Fibroblast of lung (primary cell): ENCODE measurements around the gene MAP1LC3A. TPM values are rescaled to one million over a fixed set of nuclear protein-coding genes. Genes with fewer than 3 reads are reported as not detected.

Experiments used
- DNase-seq, 2 donors: peaks; one replicate each; pipeline versions ENCODE4 v3.0.0 to v3.0.0-alpha.2; 2010; ENCODE audit warnings: low read depth in 2 of 2
- H2AFZ ChIP-seq: 2 replicates; pipeline ENCODE4 v1.5.1; 2012; ENCODE audit warnings: low read length, control low read depth, inconsistent platforms
- H3K27ac ChIP-seq: 2 replicates; pipeline ENCODE4 v1.5.1; 2011; ENCODE audit warnings: low read length, control low read depth; ENCODE audit not compliant: insufficient read depth
- H3K27me3 ChIP-seq: 2 replicates; pipeline ENCODE4 v1.5.1; 2011; ENCODE audit warnings: mild to moderate bottlenecking, low read length; ENCODE audit not compliant: control insufficient read depth, insufficient read depth
- H3K36me3 ChIP-seq: 2 replicates; pipeline ENCODE4 v1.5.1; 2011; ENCODE audit warnings: low read length; ENCODE audit not compliant: control insufficient read depth, insufficient read depth
- H3K4me1 ChIP-seq: 2 replicates; pipeline ENCODE4 v1.5.1; 2011; ENCODE audit warnings: low read length; ENCODE audit not compliant: control insufficient read depth, insufficient read depth; ENCODE audit errors: extremely low read depth
- H3K4me2 ChIP-seq: 2 replicates; pipeline ENCODE4 v1.5.1; 2011; ENCODE audit warnings: low read length, control low read depth; ENCODE audit not compliant: insufficient read depth; ENCODE audit errors: extremely low read depth
- H3K4me3 ChIP-seq, 4 experiments: fragments of 200-600 bp in 1 of 4; sonication (generic) in 1 of 4; replicated peaks in 1 of 4; 2 replicates each; pipeline ENCODE4 v1.5.1; 2011 to 2016; ENCODE audit warnings: low read length in 4 of 4, low read depth in 3 of 4, mild to moderate bottlenecking in 3 of 4, control low read depth in 2 of 4, inconsistent platforms in 1 of 4, mixed read lengths in 1 of 4; ENCODE audit not compliant: insufficient read depth in 1 of 4; ENCODE audit errors: control extremely low read depth in 1 of 4
- H3K79me2 ChIP-seq: 2 replicates; pipeline ENCODE4 v1.5.1; 2012; ENCODE audit warnings: mild to moderate bottlenecking, low read length, inconsistent platforms; ENCODE audit not compliant: control insufficient read depth, insufficient read depth
- H3K9ac ChIP-seq: 2 replicates; pipeline ENCODE4 v1.5.1; 2011; ENCODE audit warnings: mild to moderate bottlenecking, low read length, control low read depth; ENCODE audit not compliant: insufficient read depth
- H3K9me3 ChIP-seq: 2 replicates; pipeline ENCODE4 v1.5.1; 2012; ENCODE audit warnings: low read depth, low read length; ENCODE audit not compliant: control insufficient read depth, insufficient read depth
- H4K20me1 ChIP-seq: 2 replicates; pipeline ENCODE4 v1.5.1; 2011; ENCODE audit warnings: low read length; ENCODE audit not compliant: control insufficient read depth, insufficient read depth; ENCODE audit errors: extremely low read depth
- CTCF ChIP-seq, 2 donors: IDR thresholded peaks in 1 of 2; conservative IDR thresholded peaks in 1 of 2; 1 replicate in 1 of 2; 2 replicates in 1 of 2; pipeline ENCODE4 v1.5.1; 2011 to 2012; ENCODE audit warnings: low read length in 2 of 2, control low read depth in 1 of 2, inconsistent platforms in 1 of 2, low read depth in 1 of 2, mild to moderate bottlenecking in 1 of 2
- EZH2 ChIP-seq: IDR thresholded peaks from 2 replicates; pipeline ENCODE4 v1.5.1; 2012; ENCODE audit warnings: low read length, control low read depth, mild to moderate bottlenecking; ENCODE audit errors: missing control alignments
- polyA plus RNA-seq, 2 donors: library from polyadenylated mRNA; depleted of rRNA in 1 of 2; stranded (reverse) in 1 of 2; unstranded in 1 of 2; fragments of >200 nt; gene quantifications; 2 replicates each; pipeline ENCODE4 v1.2.1, GENCODE V29; 2011 to 2012; ENCODE audit warnings: missing spikeins in 1 of 2
- total RNA-seq: library from RNA; depleted of rRNA; stranded (reverse); fragments of >200 nt; gene quantifications from 2 replicates; pipeline ENCODE4 v1.2.1, GENCODE V29; 2014

MAP1LC3A gene
- total and polyA plus RNA-seq, 2 donors (not counting 1 experiment from before 2014, with no cell fraction given) = 19.3 to 30.4 TPM

DNA sequence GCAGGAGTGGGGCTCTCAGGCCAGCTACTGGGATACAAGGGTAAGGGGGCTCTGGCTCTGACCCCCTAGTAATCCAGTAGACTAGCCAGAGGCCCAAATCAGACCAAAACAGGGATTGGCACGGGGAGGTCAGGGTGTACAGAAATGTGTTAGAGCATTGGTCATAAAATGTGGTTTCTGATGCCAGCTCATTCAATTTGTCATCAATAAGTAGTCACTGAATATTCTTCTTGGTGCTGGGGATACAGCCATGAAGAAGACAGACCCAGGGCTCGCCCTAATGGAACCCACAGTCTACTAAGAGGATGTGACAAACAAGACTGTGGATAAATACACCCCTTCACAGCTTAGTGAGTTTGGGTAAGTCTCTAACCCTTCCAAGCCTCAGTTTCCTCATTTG is 11.1 kb downstream of the MAP1LC3A start:
- DNase-seq = no peak
- H3K4me2 ChIP-seq = no peak overlapping the region
- no peaks in the 10 kb centered on the region for H3K79me2 ChIP-seq
- no peak overlapping the region for H2AFZ ChIP-seq
- H3K9me3 ChIP-seq = no peaks in the 10 kb centered on the region
- no peak overlapping the region for H3K4me3 ChIP-seq
- no peaks in the 10 kb centered on the region for H3K36me3 ChIP-seq
- no peak for TF ChIP-seq CTCF (conservative IDR thresholded peaks at IDR 0.05 in 1 of 2, IDR thresholded peaks at IDR 0.05 in 1 of 2; ENCODE audit: low read depth in 1 of 2, low read length in 2 of 2)
- TF ChIP-seq EZH2 = no peak
- H3K27me3 ChIP-seq = no peaks in the 10 kb centered on the region
- no peak overlapping the region for H3K9ac ChIP-seq
- H3K4me1 ChIP-seq = no peaks in the 10 kb centered on the region
- H3K27ac ChIP-seq = no peak overlapping the region
- H4K20me1 ChIP-seq = no peaks in the 10 kb centered on the region

- TF ChIP-seq EZH2 = no peak
- no peak for TF ChIP-seq CTCF (conservative IDR thresholded peaks at IDR 0.05 in 1 of 2, IDR thresholded peaks at IDR 0.05 in 1 of 2; ENCODE audit: low read depth in 1 of 2, low read length in 2 of 2)
- no peaks in the 10 kb centered on the region for H3K27me3 ChIP-seq
- H3K27ac ChIP-seq = no peak overlapping the region
- H3K4me3 ChIP-seq = no peak overlapping the region
- H3K79me2 ChIP-seq = no peaks in the 10 kb centered on the region
- no peaks in the 10 kb centered on the region for H3K4me1 ChIP-seq
- H2AFZ ChIP-seq = no peak overlapping the region
- H4K20me1 ChIP-seq = no peaks in the 10 kb centered on the region
- no peak overlapping the region for H3K4me2 ChIP-seq
- no peak overlapping the region for H3K9ac ChIP-seq
- H3K9me3 ChIP-seq = no peaks in the 10 kb centered on the region
- no peaks in the 10 kb centered on the region for H3K36me3 ChIP-seq
- peak; percentile 23 to 86 for DNase-seq
Measured at GRCh38 chr20:34570859-34571306, 12.4 kb downstream of the MAP1LC3A start.

- Histone ChIP-seq H3K4me3 (no peak overlapping the region), H3K9ac (no peak overlapping the region), H3K27me3 (no peaks in the 10 kb centered on the region), H3K4me2 (no peak overlapping the region), H3K27ac (no peak overlapping the region), H3K9me3 (no peaks in the 10 kb centered on the region), H2AFZ (no peak overlapping the region), H3K79me2 (no peaks in the 10 kb centered on the region), H3K4me1 (no peaks in the 10 kb centered on the region), H3K36me3 (no peaks in the 10 kb centered on the region), H4K20me1 (no peaks in the 10 kb centered on the region)
- no peak for DNase-seq
- TF ChIP-seq CTCF (conservative IDR thresholded peaks at IDR 0.05 in 1 of 2, IDR thresholded peaks at IDR 0.05 in 1 of 2; ENCODE audit: low read depth in 1 of 2, low read length in 2 of 2) = no peak
Measured at GRCh38 chr20:34571753-34572152, 13.2 kb downstream of the MAP1LC3A start.
